Neural progenitor cell (in vitro differentiated cells): ENCODE results near the gene MTR. TPM values are rescaled to one million over a fixed set of nuclear protein-coding genes. Genes with fewer than 3 reads are reported as not detected.
A peak's percentile ranks its signal among the peaks of the same experiment; 100 is the strongest.

ENCODE experiments used
- DNase-seq: peaks from one replicate; pipeline ENCODE4 v3.0.0-alpha.2; 2016; ENCODE audit warnings: low spot score
- H2AFZ ChIP-seq: fragments of 200-600 bp; sonication (generic); replicated peaks from 2 replicates; pipeline ENCODE4 v1.6.1; 2016; ENCODE audit warnings: antibody characterized with exemption
- H3F3A ChIP-seq: fragments of 200-600 bp; sonication (generic); 2 replicates; pipeline ENCODE4 v1.6.1; 2016; ENCODE audit warnings: antibody characterized with exemption, low read depth
- H3K27ac ChIP-seq: fragments of 200-600 bp; sonication (generic); 2 replicates; pipeline ENCODE4 v1.5.1; 2016; ENCODE audit warnings: mild to moderate bottlenecking
- H3K27me3 ChIP-seq: fragments of 200-600 bp; sonication (generic); 2 replicates; pipeline ENCODE4 v1.6.1; 2016; ENCODE audit warnings: mild to moderate bottlenecking, moderate library complexity
- H3K36me3 ChIP-seq: fragments of 200-600 bp; sonication (generic); 2 replicates; pipeline ENCODE4 v1.5.1; 2016
- H3K4me1 ChIP-seq: fragments of 200-600 bp; sonication (generic); 2 replicates; pipeline ENCODE4 v1.6.1; 2016; ENCODE audit warnings: mixed run types
- H3K4me2 ChIP-seq: fragments of 200-600 bp; sonication (generic); 2 replicates; pipeline ENCODE4 v1.6.1; 2016
- H3K4me3 ChIP-seq: fragments of 200-600 bp; sonication (generic); 2 replicates; pipeline ENCODE4 v1.5.1; 2016
- H3K79me2 ChIP-seq: fragments of 200-600 bp; sonication (generic); 2 replicates; pipeline ENCODE4 v1.6.1; 2016; ENCODE audit warnings: low read depth
- H3K9ac ChIP-seq: fragments of 200-600 bp; sonication (generic); 2 replicates; pipeline ENCODE4 v1.6.1; 2016
- H3K9me3 ChIP-seq: fragments of 200-600 bp; sonication (generic); 2 replicates; pipeline ENCODE4 v1.5.1; 2016; ENCODE audit warnings: low read depth
- H4K20me1 ChIP-seq: fragments of 200-600 bp; sonication (generic); 2 replicates; pipeline ENCODE4 v1.6.1; 2016; ENCODE audit warnings: low read depth
- H3K27ac Mint-ChIP-seq: 3 replicates; pipeline ENCODE4 v1.8.0; 2021; ENCODE audit warnings: mixed read lengths
- H3K27me3 Mint-ChIP-seq: 2 replicates; pipeline ENCODE4 v1.8.0; 2022; ENCODE audit warnings: low read depth, mild to moderate bottlenecking, inconsistent platforms, moderate library complexity, mixed read lengths; ENCODE audit not compliant: insufficient read depth
- H3K36me3 Mint-ChIP-seq: 3 replicates; pipeline ENCODE4 v1.8.0; 2021; ENCODE audit warnings: mixed read lengths
- H3K4me1 Mint-ChIP-seq: 3 replicates; pipeline ENCODE4 v1.8.0; 2021; ENCODE audit warnings: mixed read lengths
- H3K4me3 Mint-ChIP-seq: 3 replicates; pipeline ENCODE4 v1.8.0; 2021; ENCODE audit warnings: mild to moderate bottlenecking, moderate library complexity, mixed read lengths
- H3K9me3 Mint-ChIP-seq: 3 replicates; pipeline ENCODE4 v1.8.0; 2020; ENCODE audit warnings: mixed read lengths
- EZH2 ChIP-seq: fragments of 200-600 bp; sonication (generic); IDR thresholded peaks from 2 replicates; pipeline ENCODE4 v1.6.1; 2017; ENCODE audit warnings: antibody characterized with exemption, mild to moderate bottlenecking, moderate library complexity
- EZH2phosphoT487 ChIP-seq: fragments of 200-600 bp; sonication (generic); IDR thresholded peaks from 2 replicates; pipeline ENCODE4 v1.6.1; 2017; ENCODE audit warnings: antibody characterized with exemption
- total RNA-seq: library from RNA; depleted of rRNA; stranded (reverse); fragments of >200 nt; gene quantifications from 2 replicates; pipeline ENCODE4 v1.2.3, GENCODE V29; 2015; ENCODE audit warnings: low replicate concordance
- TF ChIP-seq, protein P1 (sequence below): fragments of 200-600 bp; sonication (generic); IDR thresholded peaks from 2 replicates; pipeline ENCODE4 v1.5.1; 2017; ENCODE audit warnings: antibody characterized with exemption, mild to moderate bottlenecking

The MTR gene
- total RNA-seq, 1 donor from 2014 or later: 27.3 TPM

DNA sequence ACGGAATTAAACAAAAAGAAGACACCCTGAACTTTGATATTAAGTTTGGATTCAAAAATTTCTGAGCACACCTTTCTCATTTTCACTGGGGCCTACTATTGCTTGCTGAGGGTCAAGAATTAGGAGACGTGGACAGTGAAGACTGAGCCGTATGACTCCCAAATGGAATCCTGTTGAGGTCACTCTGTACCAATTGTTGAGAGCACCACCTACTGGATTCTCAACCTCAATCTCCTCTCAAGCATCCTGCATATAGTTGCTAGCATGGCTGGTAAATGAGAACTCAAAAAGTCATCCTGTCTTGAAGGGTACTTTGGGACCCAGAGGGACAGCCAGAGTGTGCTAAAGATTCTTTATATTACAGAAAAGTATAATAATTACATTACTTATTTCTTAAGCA lies 20.2 kb upstream of the MTR start:
- Histone ChIP-seq H3K27ac (no peak overlapping the region), H3F3A (no peaks in the 10 kb centered on the region), H3K4me3 (no peak overlapping the region), H3K36me3 (no peaks in the 10 kb centered on the region), H3K79me2 (no peaks in the 10 kb centered on the region), H3K4me1 (no peaks in the 10 kb centered on the region), H3K4me2 (no peak overlapping the region), H4K20me1 (no peaks in the 10 kb centered on the region), H3K9ac (no peak overlapping the region), H2AFZ (no peak overlapping the region), H3K9me3 (peaks cover 6% of the 10 kb centered on the region), H3K27me3 (no peaks in the 10 kb centered on the region)
- peak; percentile 46 for DNase-seq
- Mint-ChIP-seq H3K4me3 (no peak overlapping the region), H3K9me3 (peaks cover 24% of the 10 kb centered on the region), H3K4me1 (peaks cover 6% of the 10 kb centered on the region), H3K27ac (no peak overlapping the region), H3K36me3 (no peaks in the 10 kb centered on the region), H3K27me3 (peaks cover 3% of the 10 kb centered on the region)
- no peak for TF ChIP-seq EZH2
- TF ChIP-seq, protein P1, sequence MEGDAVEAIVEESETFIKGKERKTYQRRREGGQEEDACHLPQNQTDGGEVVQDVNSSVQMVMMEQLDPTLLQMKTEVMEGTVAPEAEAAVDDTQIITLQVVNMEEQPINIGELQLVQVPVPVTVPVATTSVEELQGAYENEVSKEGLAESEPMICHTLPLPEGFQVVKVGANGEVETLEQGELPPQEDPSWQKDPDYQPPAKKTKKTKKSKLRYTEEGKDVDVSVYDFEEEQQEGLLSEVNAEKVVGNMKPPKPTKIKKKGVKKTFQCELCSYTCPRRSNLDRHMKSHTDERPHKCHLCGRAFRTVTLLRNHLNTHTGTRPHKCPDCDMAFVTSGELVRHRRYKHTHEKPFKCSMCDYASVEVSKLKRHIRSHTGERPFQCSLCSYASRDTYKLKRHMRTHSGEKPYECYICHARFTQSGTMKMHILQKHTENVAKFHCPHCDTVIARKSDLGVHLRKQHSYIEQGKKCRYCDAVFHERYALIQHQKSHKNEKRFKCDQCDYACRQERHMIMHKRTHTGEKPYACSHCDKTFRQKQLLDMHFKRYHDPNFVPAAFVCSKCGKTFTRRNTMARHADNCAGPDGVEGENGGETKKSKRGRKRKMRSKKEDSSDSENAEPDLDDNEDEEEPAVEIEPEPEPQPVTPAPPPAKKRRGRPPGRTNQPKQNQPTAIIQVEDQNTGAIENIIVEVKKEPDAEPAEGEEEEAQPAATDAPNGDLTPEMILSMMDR: peak; percentile 51
- no peak for TF ChIP-seq EZH2phosphoT487

DNA sequence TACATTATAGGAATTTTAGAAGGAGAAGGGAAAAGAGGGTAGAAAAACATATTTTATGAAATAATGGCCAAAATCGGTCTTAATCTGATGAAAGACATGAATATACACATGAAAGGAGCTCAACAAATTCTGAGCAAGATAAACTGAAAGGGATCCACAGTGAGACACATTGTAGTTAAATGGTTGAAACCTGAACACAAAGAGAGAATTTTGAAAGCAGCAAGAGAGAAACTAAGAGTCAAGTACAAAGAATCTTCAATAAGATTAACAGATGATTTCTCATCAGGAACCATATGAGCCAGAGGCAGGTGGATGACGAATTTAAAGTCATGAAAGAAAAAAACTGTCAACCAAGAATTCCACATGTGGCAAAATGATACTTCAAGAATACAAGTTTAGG lies 15.8 kb upstream of the MTR start:
- Histone ChIP-seq H3K4me2 (no peak overlapping the region), H3K4me3 (no peak overlapping the region), H3K27ac (no peak overlapping the region), H4K20me1 (no peaks in the 10 kb centered on the region), H3K27me3 (no peaks in the 10 kb centered on the region), H3K9ac (no peak overlapping the region), H2AFZ (no peak overlapping the region), H3K9me3 (peaks cover 6% of the 10 kb centered on the region), H3K4me1 (no peaks in the 10 kb centered on the region), H3F3A (no peaks in the 10 kb centered on the region), H3K36me3 (no peaks in the 10 kb centered on the region), H3K79me2 (no peaks in the 10 kb centered on the region)
- Mint-ChIP-seq H3K27me3 (peaks cover 3% of the 10 kb centered on the region), H3K9me3 (peaks cover 25% of the 10 kb centered on the region), H3K36me3 (no peaks in the 10 kb centered on the region), H3K27ac (no peak overlapping the region), H3K4me3 (no peak overlapping the region), H3K4me1 (no peaks in the 10 kb centered on the region)
- DNase-seq: no peak
- TF ChIP-seq EZH2 (no peak), EZH2phosphoT487 (no peak)
- TF ChIP-seq, protein P1: no peak

DNA sequence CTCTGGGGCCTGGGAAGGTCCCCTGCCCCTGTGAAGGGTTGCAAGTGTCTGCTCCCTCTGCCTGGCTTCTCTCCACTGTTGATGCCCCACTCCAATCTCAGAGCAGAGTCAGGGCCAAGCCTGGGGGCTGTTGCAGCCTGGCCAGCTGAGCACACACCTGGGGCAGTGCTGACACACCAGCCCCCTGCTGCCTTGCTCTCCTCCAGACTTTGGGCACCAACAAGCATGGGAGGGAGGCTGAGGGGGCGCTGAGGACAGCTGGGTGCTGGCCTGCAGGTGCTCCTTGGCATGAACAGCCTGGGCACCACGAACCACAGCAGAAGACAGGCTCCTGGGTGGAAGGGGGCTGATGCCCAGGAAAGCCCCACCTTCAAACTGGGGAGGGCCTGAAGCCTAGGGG lies 9.6 kb upstream of the MTR start:
- Mint-ChIP-seq H3K27ac (no peak overlapping the region), H3K4me1 (no peaks in the 10 kb centered on the region), H3K9me3 (no peaks in the 10 kb centered on the region), H3K4me3 (no peak overlapping the region), H3K36me3 (no peaks in the 10 kb centered on the region), H3K27me3 (no peaks in the 10 kb centered on the region)
- Histone ChIP-seq H3K79me2 (no peaks in the 10 kb centered on the region), H3K4me1 (no peaks in the 10 kb centered on the region), H3K9me3 (no peaks in the 10 kb centered on the region), H3F3A (no peaks in the 10 kb centered on the region), H4K20me1 (no peaks in the 10 kb centered on the region), H3K27me3 (no peaks in the 10 kb centered on the region), H2AFZ (no peak overlapping the region), H3K4me2 (no peak overlapping the region), H3K9ac (no peak overlapping the region), H3K27ac (no peak overlapping the region), H3K36me3 (no peaks in the 10 kb centered on the region), H3K4me3 (no peak overlapping the region)
- no peak for DNase-seq
- TF ChIP-seq EZH2 (no peak), EZH2phosphoT487 (no peak)
- TF ChIP-seq, protein P1: no peak

DNA sequence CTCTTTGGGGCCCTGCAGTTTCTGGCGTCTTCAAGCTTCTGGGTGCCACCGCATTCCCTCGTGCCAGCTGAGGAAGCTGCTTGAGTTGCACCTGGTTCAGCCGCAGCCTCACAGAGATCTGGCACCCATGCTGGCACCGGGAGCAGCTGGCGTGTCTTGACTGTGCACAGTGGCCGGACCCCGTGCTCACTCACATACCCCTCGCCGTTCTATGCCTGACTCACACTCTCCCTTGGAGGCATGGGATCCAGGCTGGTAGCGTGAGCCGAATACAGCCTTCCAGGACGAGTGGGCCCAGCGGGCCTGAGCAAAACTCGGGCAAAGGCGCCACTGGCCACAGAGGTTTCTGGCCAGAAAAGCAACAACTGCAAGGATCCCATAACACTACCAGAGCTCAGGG lies 8.6 kb upstream of the MTR start:
- no peaks in the 10 kb centered on the region for H3K79me2 ChIP-seq
- DNase-seq: no peak
- no peak overlapping the region for H3K4me3 Mint-ChIP-seq

More for the DNA sequence above, 8.6 kb upstream of the MTR start:
- TF ChIP-seq EZH2phosphoT487 (no peak), EZH2 (no peak)
- TF ChIP-seq, protein P1: no peak
- Histone ChIP-seq H3K4me2 (no peak overlapping the region), H3K4me1 (no peaks in the 10 kb centered on the region), H3K4me3 (no peak overlapping the region), H3F3A (no peaks in the 10 kb centered on the region), H3K27ac (no peak overlapping the region), H3K27me3 (peaks cover 5% of the 10 kb centered on the region), H3K36me3 (no peaks in the 10 kb centered on the region), H3K9ac (no peak overlapping the region), H2AFZ (no peak overlapping the region), H4K20me1 (no peaks in the 10 kb centered on the region), H3K9me3 (no peaks in the 10 kb centered on the region)
- H3K9me3 Mint-ChIP-seq: no peaks in the 10 kb centered on the region
- H3K4me1 Mint-ChIP-seq: no peaks in the 10 kb centered on the region
- H3K27me3 Mint-ChIP-seq: no peaks in the 10 kb centered on the region
- no peaks in the 10 kb centered on the region for H3K36me3 Mint-ChIP-seq
- no peak overlapping the region for H3K27ac Mint-ChIP-seq
